Testis (tissue), 3 donors: ENCODE data around the gene PKDREJ. TPM values are rescaled to one million over a fixed set of nuclear protein-coding genes. Genes with fewer than 3 reads are reported as not detected.

Experiments
- DNase-seq: peaks from one replicate; pipeline ENCODE4 v3.0.0-alpha.2; 2019
- H3K27ac ChIP-seq, 2 donors: fragments of 200-600 bp; sonication (generic); one replicate each; pipeline ENCODE4 v1.5.1; 2019
- H3K27me3 ChIP-seq: fragments of 200-600 bp; sonication (generic); one replicate; pipeline ENCODE4 v1.5.1; 2019
- H3K36me3 ChIP-seq: fragments of 200-600 bp; sonication (generic); one replicate; pipeline ENCODE4 v1.5.1; 2017; ENCODE audit warnings: low read depth; ENCODE audit errors: missing control alignments
- H3K4me1 ChIP-seq: fragments of 200-600 bp; sonication (generic); one replicate; pipeline ENCODE4 v1.5.1; 2019
- H3K4me3 ChIP-seq, 2 donors: fragments of 200-600 bp; sonication (generic); one replicate each; pipeline ENCODE4 v1.5.1; 2017 to 2019
- H3K9me3 ChIP-seq: fragments of 200-600 bp; sonication (generic); one replicate; pipeline ENCODE4 v1.5.1; 2017
- POLR2A ChIP-seq: fragments of 450-650 bp; IDR thresholded peaks from one replicate; pipeline ENCODE4 v1.6.1; 2017; ENCODE audit warnings: antibody characterized with exemption, mild to moderate bottlenecking, moderate library complexity
- WGBS, 2 donors: methylation state at CpG; one replicate each; pipeline ENCODE4 v1.1.5; 2018; 5-methylcytosine and 5-hydroxymethylcytosine counted together
- intact Hi-C: fragments of 100-400 bp; cut with DNase I; formaldehyde crosslinking; loops from one replicate; pipeline ENCODE4 v1.15.1; 2023; ENCODE audit warnings: low total_unique reads
- polyA plus RNA-seq: library from polyadenylated mRNA; stranded (reverse); fragments of 350-450 nt; fragmentation: Illumina TruSeq; extraction: RNeasy Lipid Tissue Mini Kit (QIAGEN cat#74804); gene quantifications from one replicate; pipeline ENCODE4 v1.2.3, GENCODE V29; 2014; ENCODE audit warnings: low read depth, low replicate concordance; ENCODE audit not compliant: insufficient read depth
- total RNA-seq, 2 donors: library from RNA; depleted of rRNA; stranded (reverse); fragments of >200 nt; gene quantifications; one replicate each; pipeline ENCODE4 v1.2.3, GENCODE V29; 2016
- TF ChIP-seq, protein P1 (sequence below), 3 experiments: fragments of 450-650 bp in 2 of 3; fragments of 200-600 bp in 1 of 3; sonication (generic) in 1 of 3; IDR thresholded peaks; one replicate each; pipeline ENCODE4 v1.5.1; 2016 to 2019; ENCODE audit warnings: antibody characterized with exemption in 3 of 3, mild to moderate bottlenecking in 2 of 3, moderate library complexity in 1 of 3

PKDREJ gene
- total and polyA plus RNA-seq, 3 donors from 2014 or later = 3.4 to 10.4 (median 5.0) TPM

DNA sequence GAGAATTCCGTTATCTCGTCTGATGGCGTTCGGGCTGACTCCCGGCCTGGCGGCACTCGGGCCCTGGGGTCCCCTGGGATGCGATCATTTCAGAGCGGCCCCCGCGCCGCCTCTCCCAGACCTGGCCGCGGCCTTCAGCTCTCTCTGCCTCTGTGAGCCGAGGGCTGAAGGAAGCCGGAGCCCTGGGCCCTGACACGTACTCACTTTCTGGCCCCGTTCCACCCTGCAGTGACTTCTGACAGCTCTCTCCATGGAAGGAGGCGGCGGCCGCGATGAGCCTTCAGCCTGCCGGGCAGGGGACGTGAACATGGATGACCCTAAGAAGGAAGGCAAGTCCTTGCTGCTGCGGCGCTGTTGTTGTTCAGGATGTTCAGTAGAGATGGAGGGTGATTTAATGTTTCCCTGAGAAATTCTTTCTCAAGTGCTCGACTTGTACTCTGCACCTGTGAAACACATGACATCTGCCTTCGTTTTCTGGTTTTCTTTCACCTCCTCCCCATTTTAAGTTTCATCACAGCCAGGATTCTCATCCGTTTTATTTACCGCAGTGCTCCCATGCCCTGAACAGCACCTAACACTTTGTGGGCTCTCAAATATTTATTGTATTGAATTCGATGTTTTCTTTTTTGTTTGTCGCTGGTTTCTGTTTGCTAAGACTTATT is 34.1 kb upstream of the PKDREJ start:
- peak overlapping the region; percentile 37 to 72 for H3K27ac ChIP-seq
- intact Hi-C loops = no loop called here

DNA sequence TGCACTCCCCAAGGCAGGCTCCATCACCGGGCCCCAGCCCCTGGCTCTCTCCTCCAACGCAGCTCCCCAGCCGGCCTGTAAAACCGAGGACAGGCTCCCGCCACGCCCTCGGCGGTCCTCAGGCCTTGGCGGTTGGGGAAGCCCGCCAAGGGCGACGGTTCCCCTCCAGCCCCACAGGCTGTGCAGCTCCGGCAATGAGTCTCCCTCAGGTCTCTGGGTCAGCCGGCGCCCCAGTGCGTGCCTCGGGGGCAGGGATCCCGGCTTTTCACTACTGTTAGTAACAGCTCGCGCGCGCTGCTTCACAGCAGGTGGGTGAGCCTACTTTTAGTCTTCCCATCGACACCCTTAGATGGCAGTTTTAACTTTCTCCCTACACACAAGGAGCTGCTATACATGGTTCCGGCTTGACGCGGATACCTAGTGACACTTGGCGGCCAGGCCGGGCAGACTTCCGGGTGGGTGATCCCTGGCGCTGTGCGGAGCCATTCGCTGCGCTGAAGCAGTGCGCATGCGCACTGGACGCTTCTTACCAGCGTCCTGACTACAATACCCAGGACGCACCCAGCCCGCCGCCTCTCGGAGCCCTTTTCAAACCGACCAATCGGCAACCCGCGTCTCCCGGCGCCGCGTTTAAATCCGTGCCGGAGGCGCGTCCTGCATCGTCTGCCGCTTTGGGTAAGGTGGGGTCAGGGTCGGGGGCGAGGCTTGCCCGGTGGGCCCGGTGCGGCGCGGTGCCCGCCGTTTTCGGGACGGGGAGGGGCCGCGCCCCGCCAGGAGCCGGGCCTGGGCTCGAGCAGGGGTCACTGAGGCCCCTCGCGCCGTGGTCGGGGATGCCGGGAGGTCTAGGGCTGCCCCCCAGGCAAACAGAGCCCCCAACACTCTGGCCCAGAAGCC is 33.4 kb upstream of the PKDREJ start, which contains the start of gene GTSE1:
Gene GTSE1 (plus strand): TSS at position 614 of the 894 bp plus-strand sequence. CDS start 531 bp downstream, outside the sequence.
- TF ChIP-seq, protein P1, sequence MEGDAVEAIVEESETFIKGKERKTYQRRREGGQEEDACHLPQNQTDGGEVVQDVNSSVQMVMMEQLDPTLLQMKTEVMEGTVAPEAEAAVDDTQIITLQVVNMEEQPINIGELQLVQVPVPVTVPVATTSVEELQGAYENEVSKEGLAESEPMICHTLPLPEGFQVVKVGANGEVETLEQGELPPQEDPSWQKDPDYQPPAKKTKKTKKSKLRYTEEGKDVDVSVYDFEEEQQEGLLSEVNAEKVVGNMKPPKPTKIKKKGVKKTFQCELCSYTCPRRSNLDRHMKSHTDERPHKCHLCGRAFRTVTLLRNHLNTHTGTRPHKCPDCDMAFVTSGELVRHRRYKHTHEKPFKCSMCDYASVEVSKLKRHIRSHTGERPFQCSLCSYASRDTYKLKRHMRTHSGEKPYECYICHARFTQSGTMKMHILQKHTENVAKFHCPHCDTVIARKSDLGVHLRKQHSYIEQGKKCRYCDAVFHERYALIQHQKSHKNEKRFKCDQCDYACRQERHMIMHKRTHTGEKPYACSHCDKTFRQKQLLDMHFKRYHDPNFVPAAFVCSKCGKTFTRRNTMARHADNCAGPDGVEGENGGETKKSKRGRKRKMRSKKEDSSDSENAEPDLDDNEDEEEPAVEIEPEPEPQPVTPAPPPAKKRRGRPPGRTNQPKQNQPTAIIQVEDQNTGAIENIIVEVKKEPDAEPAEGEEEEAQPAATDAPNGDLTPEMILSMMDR (IDR thresholded peaks at IDR 0.05) = peak in 1 of 3 experiments; percentile 6
- TF ChIP-seq POLR2A = no peak
- Histone ChIP-seq H3K4me1 (peaks cover 13% of the 10 kb centered on the region), H3K27me3 (no peaks in the 10 kb centered on the region), H3K9me3 (no peaks in the 10 kb centered on the region), H3K36me3 (no peaks in the 10 kb centered on the region), H3K4me3 (peak within 1 kb of the TSS; percentile 63 to 70), H3K27ac (peak within 1 kb of the TSS; percentile 72 to 90)
- DNase-seq = peak; percentile 98
- intact Hi-C loops = no loop called here
- WGBS, 2 donors = 1 to 3% methylated on average over 22 to 63 of the region's 76 CpGs

More for the DNA sequence above, 34.1 kb upstream of the PKDREJ start:
- peaks cover 13% of the 10 kb centered on the region for H3K4me1 ChIP-seq
- H3K9me3 ChIP-seq = no peaks in the 10 kb centered on the region
- peak overlapping the region; percentile 63 to 70 for H3K4me3 ChIP-seq
- 4 to 17% methylated on average over 11 to 26 of the region's 32 CpGs for WGBS, 2 donors
- DNase-seq = peak; percentile 40
- H3K27me3 ChIP-seq = no peaks in the 10 kb centered on the region
- no peaks in the 10 kb centered on the region for H3K36me3 ChIP-seq
- no peak for TF ChIP-seq POLR2A
- TF ChIP-seq, protein P1 (IDR thresholded peaks at IDR 0.05) = no peak

DNA sequence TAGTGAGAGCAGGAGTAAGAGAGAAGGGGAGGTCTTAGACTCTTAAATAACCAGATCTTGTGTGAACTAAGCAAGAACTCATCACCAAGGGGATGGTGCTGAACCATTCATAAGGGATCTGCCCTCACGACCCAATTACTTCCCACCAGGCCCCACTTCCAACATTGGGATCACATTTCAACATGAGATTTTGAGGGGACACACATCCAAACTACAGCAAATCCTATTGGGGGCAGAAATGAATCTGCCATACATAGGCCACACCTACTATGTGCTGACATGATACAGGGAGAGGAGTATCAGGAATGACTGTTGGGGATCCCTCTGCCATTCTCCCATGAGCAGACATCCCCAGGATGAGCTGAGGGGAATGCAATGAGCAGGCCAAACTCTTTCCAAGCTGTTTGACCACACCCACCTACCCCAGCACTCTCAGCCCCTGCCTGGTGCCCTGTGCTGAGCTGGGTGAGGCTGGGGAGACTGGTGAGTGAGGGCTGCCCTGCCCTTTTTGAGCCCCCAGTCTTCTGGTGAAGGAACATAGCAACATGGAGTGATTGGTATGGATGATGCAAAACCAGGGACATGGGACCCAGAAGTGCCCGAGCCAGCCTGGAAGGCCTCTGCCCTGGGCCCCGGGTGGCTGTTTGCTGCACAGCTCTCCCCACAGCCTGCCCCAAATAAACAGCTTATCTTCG is 32.3 kb upstream of the PKDREJ start:
- intact Hi-C loops = no loop called here
- H3K27ac ChIP-seq = peak overlapping the region in 1 of 2 donors; percentile 72

DNA sequence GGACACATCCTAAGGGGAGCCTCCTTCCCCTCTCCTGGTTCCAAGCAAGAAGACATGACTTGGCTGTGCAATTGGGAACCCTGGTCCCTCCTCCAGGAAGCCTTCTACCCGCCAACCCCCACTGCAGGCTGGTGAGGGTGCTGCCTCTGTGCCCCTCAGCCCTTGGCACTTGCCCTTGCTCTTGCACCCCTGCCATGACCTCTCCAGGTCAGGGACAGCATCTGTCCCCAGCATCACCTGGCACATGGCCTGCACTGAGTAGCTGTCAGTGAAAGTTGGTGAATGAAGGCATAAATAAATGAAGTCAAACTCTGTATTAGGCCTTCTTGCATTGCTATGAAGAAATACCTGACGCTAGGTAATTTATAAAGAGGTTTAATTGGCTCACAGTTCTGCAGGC is 31.6 kb upstream of the PKDREJ start:
- H3K4me1 ChIP-seq = peaks cover 13% of the 10 kb centered on the region
- no peak overlapping the region for H3K27ac ChIP-seq
- DNase-seq = no peak
- no peaks in the 10 kb centered on the region for H3K27me3 ChIP-seq
- TF ChIP-seq, protein P1 (IDR thresholded peaks at IDR 0.05) = no peak
- TF ChIP-seq POLR2A = no peak
- H3K4me3 ChIP-seq = no peak overlapping the region
- 93% methylated on average over 2 of the region's 2 CpGs for WGBS, 2 donors
- H3K36me3 ChIP-seq = no peaks in the 10 kb centered on the region
- intact Hi-C loops = no loop called here
- no peaks in the 10 kb centered on the region for H3K9me3 ChIP-seq

More for the DNA sequence above, 32.3 kb upstream of the PKDREJ start:
- TF ChIP-seq, protein P1 (IDR thresholded peaks at IDR 0.05) = no peak
- no peak for TF ChIP-seq POLR2A
- H3K9me3 ChIP-seq = no peaks in the 10 kb centered on the region
- H3K36me3 ChIP-seq = no peaks in the 10 kb centered on the region
- H3K4me1 ChIP-seq = peaks cover 13% of the 10 kb centered on the region
- no peaks in the 10 kb centered on the region for H3K27me3 ChIP-seq
- DNase-seq = no peak
- H3K4me3 ChIP-seq = peak overlapping the region in 1 of 2 donors; percentile 70
- 41 to 46% methylated on average over 4 of the region's 4 CpGs for WGBS, 2 donors
